ENCODE measurements around the gene PKD2L2.
"Not testable (repeated sequence)": the region's sequence is repeated elsewhere in the genome, so short reads cannot be mapped to it uniquely, and the experiment has no call there.

- TF ChIP-seq POLR2A (IDR thresholded peaks at IDR 0.05; ENCODE audit: low read length); GATA1 (IDR thresholded peaks at IDR 0.05; ENCODE audit: low read depth, low read length): not testable (repeated sequence)
Measured at GRCh38 chr5:137944280-137944679, 55.0 kb downstream of the PKD2L2 start.
